Upper lobe of right lung (tissue), 1 donor: ENCODE data around the gene COQ10B. TPM values are rescaled to one million over a fixed set of nuclear protein-coding genes. Genes with fewer than 3 reads are reported as not detected.
A peak's percentile ranks its signal among the peaks of the same experiment; 100 is the strongest.
"Not testable (repeated sequence)": the region's sequence is repeated elsewhere in the genome, so short reads cannot be mapped to it uniquely, and the experiment has no call there.

Source experiments
- ATAC-seq: fragments of 200-7000 bp; cut with Tn5 transposase; one replicate; pipeline ENCODE4 v1.9.1; 2020; ENCODE audit warnings: mild to moderate bottlenecking, moderate library complexity
- DNase-seq: peaks from one replicate; pipeline ENCODE4 v3.0.0-alpha.2; 2020
- H3K27ac ChIP-seq: fragments of 200-600 bp; one replicate; pipeline ENCODE4 v1.8.0; 2022
- H3K27me3 ChIP-seq: fragments of 200-600 bp; one replicate; pipeline ENCODE4 v1.8.0; 2022; ENCODE audit warnings: mild to moderate bottlenecking
- H3K36me3 ChIP-seq: fragments of 200-600 bp; one replicate; pipeline ENCODE4 v1.8.0; 2022
- H3K4me1 ChIP-seq: fragments of 200-600 bp; one replicate; pipeline ENCODE4 v1.8.0; 2022
- H3K4me3 ChIP-seq: fragments of 200-600 bp; one replicate; pipeline ENCODE4 v1.8.0; 2022; ENCODE audit warnings: mild to moderate bottlenecking
- H3K9me3 ChIP-seq: fragments of 200-600 bp; one replicate; pipeline ENCODE4 v1.8.0; 2022
- CTCF ChIP-seq: fragments of 200-600 bp; IDR thresholded peaks from one replicate; pipeline ENCODE4 v1.8.0; 2022; ENCODE audit warnings: antibody characterized with exemption
- intact Hi-C: fragments of 100-400 bp; cut with DNase I; formaldehyde crosslinking; loops from one replicate; pipeline ENCODE4 v1.11.0; 2022
- total RNA-seq: library from RNA; stranded (reverse); fragmentation: NEBNext Ultra II Directional; extraction: Animal tissue kit (Norgen Biotek cat#: 25700); gene quantifications from one replicate; pipeline ENCODE4 v1.2.1, GENCODE V29; 2021
- donor health status: DM: no; HTN: yes; CAD: no; lungs with severe emphysema.

Gene COQ10B
- total RNA-seq, 1 donor from 2014 or later = 26.5 TPM

GRCh38 chr2:197431858-197432257 lies 21.5 kb upstream of the COQ10B start:
- intact Hi-C loops = no loop called here
- no peak for ATAC-seq
- no peak overlapping the region for H3K27ac ChIP-seq
- no peaks in the 10 kb centered on the region for H3K36me3 ChIP-seq
- H3K4me1 ChIP-seq = peaks cover 59% of the 10 kb centered on the region
- H3K9me3 ChIP-seq = no peaks in the 10 kb centered on the region
- TF ChIP-seq CTCF = no peak
- no peaks in the 10 kb centered on the region for H3K27me3 ChIP-seq
- peak overlapping the region; percentile 74 for H3K4me3 ChIP-seq
- no peak for DNase-seq

GRCh38 chr2:197432527-197432926 lies 20.8 kb upstream of the COQ10B start:
- Histone ChIP-seq H3K4me3 (peak overlapping the region; percentile 74), H3K4me1 (peaks cover 54% of the 10 kb centered on the region)
- intact Hi-C loops, H3K36me3 ChIP-seq, H3K9me3 ChIP-seq, H3K27me3 ChIP-seq, H3K27ac ChIP-seq, ATAC-seq, DNase-seq: not testable (repeated sequence)

GRCh38 chr2:197433780-197434438 lies 19.4 kb upstream of the COQ10B start:
- peak overlapping the region; percentile 74 for H3K4me3 ChIP-seq
- no peak for TF ChIP-seq CTCF
- H3K27me3 ChIP-seq = no peaks in the 10 kb centered on the region
- H3K27ac ChIP-seq = peak overlapping the region; percentile 96
- no peaks in the 10 kb centered on the region for H3K36me3 ChIP-seq
- peaks cover 45% of the 10 kb centered on the region for H3K4me1 ChIP-seq
- no peaks in the 10 kb centered on the region for H3K9me3 ChIP-seq
- intact Hi-C loops = no loop called here
- DNase-seq = no peak
- no peak for ATAC-seq

GRCh38 chr2:197434541-197435513 lies 18.5 kb upstream of the COQ10B start, which contains the start of gene SF3B1:
Gene SF3B1 (minus strand): TSS chr2:197435028. CDS start chr2:197434999, 29 bp downstream.
- no peaks in the 10 kb centered on the region for H3K27me3 ChIP-seq
- ATAC-seq (peak; percentile 99), DNase-seq (peak; percentile 99)
- H3K4me1 ChIP-seq = peaks cover 41% of the 10 kb centered on the region
- peak within 1 kb of the TSS; percentile 74 for H3K4me3 ChIP-seq
- H3K27ac ChIP-seq = peak within 1 kb of the TSS; percentile 96
- H3K36me3 ChIP-seq = no peaks in the 10 kb centered on the region
- no peaks in the 10 kb centered on the region for H3K9me3 ChIP-seq
- no peak for TF ChIP-seq CTCF
- intact Hi-C loops = no loop called here

GRCh38 chr2:197435598-197436420 lies 17.5 kb upstream of the COQ10B start:
- ATAC-seq (no peak), DNase-seq (no peak)
- no peak for TF ChIP-seq CTCF
- intact Hi-C loops = no loop called here
- H3K4me3 ChIP-seq = peak overlapping the region; percentile 74
- no peaks in the 10 kb centered on the region for H3K36me3 ChIP-seq
- H3K27me3 ChIP-seq = no peaks in the 10 kb centered on the region
- H3K27ac ChIP-seq = peak overlapping the region; percentile 96
- H3K9me3 ChIP-seq = no peaks in the 10 kb centered on the region
- H3K4me1 ChIP-seq = peaks cover 33% of the 10 kb centered on the region
